Upper lobe of left lung (tissue), 4 donors: Measurements from ENCODE around the gene TLCD3A.

ENCODE experiments used
- POLR2A ChIP-seq, 4 donors: fragments of 450-650 bp; IDR thresholded peaks; one replicate each; pipeline ENCODE4 v1.5.1; 2016 to 2017; ENCODE audit warnings: antibody characterized with exemption in 4 of 4, mild to moderate bottlenecking in 2 of 4
- TF ChIP-seq, protein P1 (sequence below), 6 experiments: fragments of 450-650 bp in 4 of 6; fragments of 200-600 bp in 2 of 6; sonication (generic) in 2 of 6; IDR thresholded peaks; one replicate each; pipeline ENCODE4 v1.5.1; 2016 to 2019; ENCODE audit warnings: antibody characterized with exemption in 6 of 6

DNA sequence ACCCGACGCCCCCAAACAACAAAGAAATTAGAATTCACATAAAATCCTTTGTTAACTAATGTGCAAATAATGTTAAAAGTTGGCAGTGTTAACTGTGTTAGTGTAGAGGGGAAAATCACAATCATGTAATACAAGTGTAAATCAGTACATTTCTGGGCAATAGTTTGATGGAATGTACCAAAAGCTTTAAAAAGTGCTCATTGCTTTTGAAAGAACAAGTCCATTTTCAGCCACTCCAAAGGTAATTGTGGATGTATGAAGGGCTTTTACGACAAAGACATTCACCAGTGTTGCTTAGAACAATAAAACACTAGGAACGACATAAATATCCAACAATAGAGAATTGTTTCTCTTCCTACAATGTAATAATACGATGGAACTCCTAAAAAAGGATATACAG is 40.6 kb downstream of the TLCD3A start:
- TF ChIP-seq, protein P1, sequence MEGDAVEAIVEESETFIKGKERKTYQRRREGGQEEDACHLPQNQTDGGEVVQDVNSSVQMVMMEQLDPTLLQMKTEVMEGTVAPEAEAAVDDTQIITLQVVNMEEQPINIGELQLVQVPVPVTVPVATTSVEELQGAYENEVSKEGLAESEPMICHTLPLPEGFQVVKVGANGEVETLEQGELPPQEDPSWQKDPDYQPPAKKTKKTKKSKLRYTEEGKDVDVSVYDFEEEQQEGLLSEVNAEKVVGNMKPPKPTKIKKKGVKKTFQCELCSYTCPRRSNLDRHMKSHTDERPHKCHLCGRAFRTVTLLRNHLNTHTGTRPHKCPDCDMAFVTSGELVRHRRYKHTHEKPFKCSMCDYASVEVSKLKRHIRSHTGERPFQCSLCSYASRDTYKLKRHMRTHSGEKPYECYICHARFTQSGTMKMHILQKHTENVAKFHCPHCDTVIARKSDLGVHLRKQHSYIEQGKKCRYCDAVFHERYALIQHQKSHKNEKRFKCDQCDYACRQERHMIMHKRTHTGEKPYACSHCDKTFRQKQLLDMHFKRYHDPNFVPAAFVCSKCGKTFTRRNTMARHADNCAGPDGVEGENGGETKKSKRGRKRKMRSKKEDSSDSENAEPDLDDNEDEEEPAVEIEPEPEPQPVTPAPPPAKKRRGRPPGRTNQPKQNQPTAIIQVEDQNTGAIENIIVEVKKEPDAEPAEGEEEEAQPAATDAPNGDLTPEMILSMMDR (IDR thresholded peaks at IDR 0.05) = no peak
- no peak for TF ChIP-seq POLR2A (IDR thresholded peaks at IDR 0.05)
